ENCODE data around the gene RPL35. TPM values are rescaled to one million over a fixed set of nuclear protein-coding genes. Genes with fewer than 3 reads are reported as not detected.

Gene RPL35
- 2,620 and 2,756 TPM in 2 replicates for total RNA-seq

DNA sequence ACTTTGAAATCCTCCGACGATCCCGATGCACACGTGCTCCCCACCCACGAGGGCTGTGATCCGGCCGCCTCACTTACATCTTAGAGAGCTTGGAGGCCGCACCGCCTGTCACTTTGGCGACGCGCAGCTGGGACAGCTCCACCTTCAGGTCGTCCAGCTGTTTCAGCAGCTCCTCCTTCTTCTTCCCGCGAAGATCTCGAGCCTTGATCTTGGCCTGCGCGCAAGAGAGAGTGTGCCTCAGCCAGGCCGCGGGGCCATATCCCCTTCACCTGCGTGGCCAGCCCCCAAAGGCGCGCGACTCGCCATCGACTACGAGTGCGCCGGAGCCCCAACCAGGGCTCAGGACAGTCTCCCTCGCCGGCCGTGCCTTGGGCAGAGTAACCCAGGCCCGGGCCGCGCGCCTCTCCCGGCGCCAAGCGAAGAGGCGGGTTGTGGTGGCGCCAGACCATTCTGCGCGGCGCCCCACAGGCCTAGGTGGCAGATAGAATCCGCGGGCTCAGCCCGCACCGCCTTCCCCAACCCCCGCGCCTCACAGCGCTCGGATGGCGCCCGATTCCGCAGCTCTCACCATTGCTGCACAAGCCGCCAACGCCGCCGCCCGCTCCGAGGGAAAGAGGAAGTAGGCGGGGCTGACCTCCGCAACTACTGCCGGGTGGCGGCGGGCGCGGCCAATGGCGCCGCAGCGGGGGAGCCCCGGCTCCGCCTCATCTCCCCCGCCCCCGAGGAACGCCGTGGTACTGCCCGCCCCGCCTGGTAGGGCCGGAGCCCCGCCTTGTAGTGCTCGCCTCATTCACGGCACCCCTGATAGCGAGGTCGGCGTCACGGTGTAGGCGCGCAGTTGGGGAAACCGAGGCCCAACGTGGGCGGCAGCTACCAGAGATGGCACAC, at the start of gene RPL35, which contains the start of gene ARPC5L:
TSS of gene RPL35 (minus strand) at position 616 of the 888 bp plus-strand sequence. CDS start at position 571, 45 bp downstream.
TSS of gene ARPC5L (plus strand) at position 789 of the 888 bp plus-strand sequence. CDS start 7,161 bp downstream, outside the sequence.

DNA sequence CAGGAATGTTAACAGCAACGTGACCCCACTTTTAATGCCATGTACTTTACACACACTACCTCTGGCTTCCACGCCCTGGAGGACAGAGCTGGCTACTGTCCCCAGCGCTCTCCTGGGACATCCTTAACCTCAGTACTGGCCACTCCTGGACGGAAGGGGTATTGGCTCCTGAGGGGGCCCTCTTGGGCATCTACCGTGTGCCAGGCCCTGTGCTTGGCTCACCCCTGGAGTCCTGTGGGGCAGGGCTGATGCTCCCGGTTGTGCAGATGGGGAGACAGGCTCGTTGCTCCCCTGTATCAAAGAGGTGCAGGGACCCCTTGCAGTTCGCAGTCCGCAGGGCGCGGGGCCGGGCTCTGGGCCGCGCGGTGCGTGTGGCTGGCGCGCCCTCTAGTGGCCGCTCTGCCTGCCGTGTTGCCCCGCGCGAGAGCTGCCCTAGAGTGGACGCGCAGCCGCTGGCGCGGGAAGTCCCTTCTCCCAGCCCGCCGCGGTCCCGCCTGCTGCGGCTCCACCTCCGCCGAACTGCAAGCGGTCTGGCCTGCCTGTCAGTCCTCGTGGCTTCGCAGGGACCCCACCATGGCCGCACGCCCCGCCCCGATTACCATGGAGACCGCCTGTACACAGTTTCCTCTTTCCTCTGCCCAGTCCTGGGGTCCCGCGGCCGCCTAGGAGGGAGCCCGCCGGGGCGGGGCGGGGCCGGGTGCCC, 8.8 kb downstream of the RPL35 start, which contains the start of gene WDR38:
TSS of gene WDR38 (plus strand) at position 632 of the 703 bp plus-strand sequence. CDS start 72 bp downstream, outside the sequence.

Other genes starting within 250 kb of the RPL35 start
- gene NR6A1, start 90.6 kb downstream of the RPL35 start, total RNA-seq: 0.36 and 0.38 TPM in 2 replicates
- gene OLFML2A, start 84.8 kb downstream of the RPL35 start, total RNA-seq: under 0.01 and 0.28 TPM in 2 replicates
- gene WDR38, start 8.5 kb downstream of the RPL35 start, total RNA-seq: not detected in 2 replicates
- 28.2 and 29.5 TPM in 2 replicates for gene ARPC5L, start 173 bp upstream of the RPL35 start, total RNA-seq
- gene GOLGA1, start 79.1 kb upstream of the RPL35 start, total RNA-seq: 7.7 and 11.0 TPM in 2 replicates

All from endothelial cell of coronary artery (primary cell).